AG04450 (cell line): ENCODE data around the gene CRADD. TPM values are rescaled to one million over a fixed set of nuclear protein-coding genes. Genes with fewer than 3 reads are reported as not detected.

Experiments
- CTCF ChIA-PET: fragments of 300-600, 350-600 bp; formaldehyde crosslinking; extraction: SDS; loops from one replicate; lab custom pipeline; 2022; ENCODE audit warnings: antibody characterized with exemption, inconsistent platforms; lab: Charles Lee
- POLR2A ChIA-PET: fragments of 350-600 bp; formaldehyde crosslinking; extraction: SDS; loops from one replicate; lab custom pipeline; 2021; ENCODE audit warnings: antibody characterized with exemption, inconsistent platforms; lab: Yijun Ruan, JAX
- DNase-seq: peaks from one replicate; pipeline ENCODE4 v3.0.0-alpha.2; 2011; ENCODE audit warnings: low read depth, low spot score
- H3K27ac ChIP-seq: one replicate; pipeline ENCODE4 v1.5.1; 2012; ENCODE audit warnings: low read depth, low read length, control low read depth
- H3K27me3 ChIP-seq: one replicate; pipeline ENCODE4 v1.6.0; 2012; ENCODE audit warnings: low read length; ENCODE audit not compliant: control insufficient read depth, insufficient read depth
- H3K4me3 ChIP-seq: 2 replicates; pipeline ENCODE4 v1.5.1; 2011; ENCODE audit warnings: mild to moderate bottlenecking, low read depth, low read length, control low read depth
- H3K9me3 ChIP-seq: 2 replicates; pipeline ENCODE4 v1.5.1; 2012; ENCODE audit warnings: low read length; ENCODE audit not compliant: control insufficient read depth, insufficient read depth
- CTCF ChIP-seq: IDR thresholded peaks from 2 replicates; pipeline ENCODE4 v1.5.1; 2011; ENCODE audit warnings: low read depth, low read length, control low read depth, inconsistent platforms
- polyA plus RNA-seq: library from polyadenylated mRNA; depleted of rRNA; stranded (reverse); fragments of >200 nt; gene quantifications from 2 replicates; pipeline ENCODE4 v1.2.3, GENCODE V29; 2011

Gene CRADD
- polyA plus RNA-seq, 1 experiment, result 8.8 TPM

- no peak overlapping the region for H3K27ac ChIP-seq
- no peak overlapping the region for H3K4me3 ChIP-seq
- POLR2A ChIA-PET, result no interaction called here
- no peak for DNase-seq
- no peaks in the 10 kb centered on the region for H3K9me3 ChIP-seq
- CTCF ChIA-PET, result interaction anchor here (0.9 to 1.3 kb wide), 2 partner anchors 12 to 60 kb away, joined by 3 read pairs; no protein-coding TSS in a partner anchor
- no peaks in the 10 kb centered on the region for H3K27me3 ChIP-seq
- no peak for TF ChIP-seq CTCF
Measured at GRCh38 chr12:93827669-93828068, 150.5 kb downstream of the CRADD start.

GRCh38 chr12:93829016-93829415, 151.8 kb downstream of the CRADD start:
- no peak for DNase-seq
- CTCF ChIA-PET, result interaction anchor here (0.8 kb wide), 1 partner anchor 273 kb away, joined by 3 read pairs; no protein-coding TSS in a partner anchor
- no peaks in the 10 kb centered on the region for H3K9me3 ChIP-seq
- TF ChIP-seq CTCF, result no peak
- no peak overlapping the region for H3K27ac ChIP-seq
- no peak overlapping the region for H3K4me3 ChIP-seq
- H3K27me3 ChIP-seq, result no peaks in the 10 kb centered on the region
- POLR2A ChIA-PET, result no interaction called here

- H3K9me3 ChIP-seq, result no peaks in the 10 kb centered on the region
- no peak for DNase-seq
- ChIA-PET CTCF (interaction anchor here (0.9 kb wide), 1 partner anchor 10 kb away, joined by 3 read pairs; no protein-coding TSS in a partner anchor), POLR2A (no interaction called here)
- H3K27ac ChIP-seq, result no peak overlapping the region
- TF ChIP-seq CTCF, result no peak
- no peaks in the 10 kb centered on the region for H3K27me3 ChIP-seq
- H3K4me3 ChIP-seq, result no peak overlapping the region
Measured at GRCh38 chr12:93831374-93831773, 154.2 kb downstream of the CRADD start.

- no peak overlapping the region for H3K4me3 ChIP-seq
- TF ChIP-seq CTCF, result no peak
- CTCF ChIA-PET, result interaction anchor here (1.2 kb wide), 1 partner anchor 270 kb away, joined by 4 read pairs; no protein-coding TSS in a partner anchor
- H3K9me3 ChIP-seq, result no peaks in the 10 kb centered on the region
- H3K27ac ChIP-seq, result no peak overlapping the region
- DNase-seq, result no peak
- H3K27me3 ChIP-seq, result no peaks in the 10 kb centered on the region
- POLR2A ChIA-PET, result no interaction called here
Measured at GRCh38 chr12:93832131-93832530, 155.0 kb downstream of the CRADD start.

- ChIA-PET POLR2A (no interaction called here), CTCF (no interaction called here)
- no peak overlapping the region for H3K27ac ChIP-seq
Measured at GRCh38 chr12:93833946-93834345, 156.8 kb downstream of the CRADD start.

More at GRCh38 chr12:93833946-93834345, 156.8 kb downstream of the CRADD start:
- Histone ChIP-seq H3K9me3 (no peaks in the 10 kb centered on the region), H3K4me3 (no peak overlapping the region), H3K27me3 (no peaks in the 10 kb centered on the region)
- no peak for TF ChIP-seq CTCF
- no peak for DNase-seq
